ENCODE results near the gene PDLIM7.

- no peak for TF ChIP-seq CTCF (conservative IDR thresholded peaks at IDR 0.05; ENCODE audit: low read depth in 2 of 2)
- TF ChIP-seq EZH2 (IDR thresholded peaks at IDR 0.05; ENCODE audit: low read depth, unreplicated experiment): no peak
- no peak for TF ChIP-seq POLR2AphosphoS5 (IDR thresholded peaks at IDR 0.05; ENCODE audit: low read depth)
- no peak for TF ChIP-seq REST (IDR thresholded peaks at IDR 0.05; ENCODE audit: unreplicated experiment)
- no peak for TF ChIP-seq ZNF331 (CRISPR knock-in tag; IDR thresholded peaks at IDR 0.05; ENCODE audit: low read depth)
These were observed 29.1 kb downstream of the PDLIM7 start for GRCh38 chr5:177468329-177468684.
